Osteoblast (primary cell): Measurements from ENCODE around the gene SPATA17. TPM values are rescaled to one million over a fixed set of nuclear protein-coding genes. Genes with fewer than 3 reads are reported as not detected.
"Not testable (repeated sequence)": the region's sequence is repeated elsewhere in the genome, so short reads cannot be mapped to it uniquely, and the experiment has no call there.

Experiments
- DNase-seq: peaks from one replicate; pipeline ENCODE4 v3.0.0; 2011; ENCODE audit warnings: low spot score, mixed read lengths; ENCODE audit not compliant: insufficient read length; ENCODE audit errors: missing footprints
- H2AFZ ChIP-seq: 2 replicates; pipeline ENCODE4 v1.6.0; 2011; ENCODE audit warnings: mild to moderate bottlenecking, low read length
- H3K27ac ChIP-seq: 2 replicates; pipeline ENCODE4 v1.5.1; 2011; ENCODE audit warnings: mild to moderate bottlenecking, low read depth, low read length, moderate library complexity
- H3K27me3 ChIP-seq: 2 replicates; pipeline ENCODE4 v1.6.0; 2012; ENCODE audit warnings: mild to moderate bottlenecking, control low read depth, inconsistent platforms, low read length, moderate library complexity; ENCODE audit not compliant: insufficient read depth
- H3K36me3 ChIP-seq: 2 replicates; pipeline ENCODE4 v1.5.1; 2011; ENCODE audit warnings: mild to moderate bottlenecking, low read length, control low read depth, moderate library complexity; ENCODE audit not compliant: insufficient read depth
- H3K4me1 ChIP-seq: 2 replicates; pipeline ENCODE4 v1.5.1; 2011; ENCODE audit warnings: mild to moderate bottlenecking, low read length, control low read depth, moderate library complexity; ENCODE audit not compliant: insufficient read depth
- H3K4me2 ChIP-seq: 2 replicates; pipeline ENCODE4 v1.6.0; 2011; ENCODE audit warnings: mild to moderate bottlenecking, low read length; ENCODE audit not compliant: insufficient read depth
- H3K4me3 ChIP-seq: fragments of 200-600 bp; sonication (generic); 3 replicates; pipeline ENCODE4 v1.5.1; 2012; ENCODE audit warnings: mild to moderate bottlenecking, low read length, inconsistent platforms; ENCODE audit not compliant: insufficient read depth
- H3K79me2 ChIP-seq: 2 replicates; pipeline ENCODE4 v1.6.0; 2012; ENCODE audit warnings: mild to moderate bottlenecking, low read length, control low read depth, inconsistent platforms; ENCODE audit not compliant: insufficient read depth
- H3K9me3 ChIP-seq: 2 replicates; pipeline ENCODE4 v1.5.1; 2011; ENCODE audit warnings: low read depth, low read length, control low read depth
- H4K20me1 ChIP-seq: 2 replicates; pipeline ENCODE4 v1.6.0; 2012; ENCODE audit warnings: mild to moderate bottlenecking, low read length, control low read depth; ENCODE audit not compliant: insufficient read depth
- CTCF ChIP-seq: IDR thresholded peaks from 2 replicates; pipeline ENCODE4 v1.5.1; 2011; ENCODE audit warnings: mild to moderate bottlenecking, low read depth, low read length, moderate library complexity; ENCODE audit errors: extremely low read depth
- total RNA-seq: library from RNA; depleted of rRNA; stranded (reverse); fragments of >200 nt; gene quantifications from 2 replicates; pipeline ENCODE4 v1.2.3, GENCODE V29; 2012

The SPATA17 gene
- total RNA-seq, 1 donor, result 0.36 TPM

- DNase-seq, result no peak
- H3K27ac ChIP-seq, result no peak overlapping the region
- no peaks in the 10 kb centered on the region for H3K27me3 ChIP-seq
- no peak overlapping the region for H3K4me2 ChIP-seq
- H3K4me1 ChIP-seq, result no peaks in the 10 kb centered on the region
- no peak for TF ChIP-seq CTCF
- no peak overlapping the region for H2AFZ ChIP-seq
- H3K36me3 ChIP-seq, result no peaks in the 10 kb centered on the region
- H4K20me1 ChIP-seq, result no peaks in the 10 kb centered on the region
- H3K4me3 ChIP-seq, result no peak overlapping the region
- H3K9me3 ChIP-seq, result no peaks in the 10 kb centered on the region
- H3K79me2 ChIP-seq, result no peaks in the 10 kb centered on the region
These were observed 42.2 kb downstream of the SPATA17 start for GRCh38 chr1:217673387-217673786.

- Histone ChIP-seq H3K4me1 (no peaks in the 10 kb centered on the region), H3K4me3 (no peak overlapping the region)
These were observed 43.0 kb downstream of the SPATA17 start for GRCh38 chr1:217674028-217674729.

GRCh38 chr1:217681806-217682205 is 50.7 kb downstream of the SPATA17 start:
- H3K27me3 ChIP-seq, result no peaks in the 10 kb centered on the region
- H4K20me1 ChIP-seq, result no peaks in the 10 kb centered on the region
- no peak for DNase-seq
- no peaks in the 10 kb centered on the region for H3K9me3 ChIP-seq
- H3K4me3 ChIP-seq, result no peak overlapping the region
- H3K36me3 ChIP-seq, result no peaks in the 10 kb centered on the region
- no peak overlapping the region for H3K4me2 ChIP-seq
- H3K27ac ChIP-seq, result no peak overlapping the region
- no peaks in the 10 kb centered on the region for H3K4me1 ChIP-seq
- no peak for TF ChIP-seq CTCF
- no peak overlapping the region for H2AFZ ChIP-seq
- H3K79me2 ChIP-seq, result no peaks in the 10 kb centered on the region

More at GRCh38 chr1:217674028-217674729, 43.0 kb downstream of the SPATA17 start:
- Histone ChIP-seq H3K27ac (no peak overlapping the region), H3K4me2 (no peak overlapping the region), H3K79me2 (no peaks in the 10 kb centered on the region), H3K27me3 (no peaks in the 10 kb centered on the region), H4K20me1 (no peaks in the 10 kb centered on the region), H3K36me3 (no peaks in the 10 kb centered on the region), H2AFZ (no peak overlapping the region), H3K9me3 (no peaks in the 10 kb centered on the region)
- TF ChIP-seq CTCF, result no peak
- no peak for DNase-seq

GRCh38 chr1:217687511-217687910 is 56.4 kb downstream of the SPATA17 start:
- no peak for TF ChIP-seq CTCF
- no peaks in the 10 kb centered on the region for H3K27me3 ChIP-seq

GRCh38 chr1:217696140-217696539 is 65.0 kb downstream of the SPATA17 start:
- H3K4me1 ChIP-seq, H3K4me2 ChIP-seq, H2AFZ ChIP-seq, H3K9me3 ChIP-seq, DNase-seq, H3K79me2 ChIP-seq, H3K36me3 ChIP-seq, H3K27me3 ChIP-seq, H4K20me1 ChIP-seq, H3K4me3 ChIP-seq, H3K27ac ChIP-seq: not testable (repeated sequence)

More at GRCh38 chr1:217687511-217687910, 56.4 kb downstream of the SPATA17 start:
- Histone ChIP-seq H3K9me3 (no peaks in the 10 kb centered on the region), H3K79me2 (no peaks in the 10 kb centered on the region), H3K27ac (no peak overlapping the region), H3K4me3 (no peak overlapping the region), H4K20me1 (no peaks in the 10 kb centered on the region), H3K36me3 (no peaks in the 10 kb centered on the region), H3K4me1 (no peaks in the 10 kb centered on the region), H2AFZ (no peak overlapping the region), H3K4me2 (no peak overlapping the region)
- DNase-seq, result no peak
